Amygdala (tissue), 56 donors: ENCODE results near the gene TUBGCP6.

Source experiments
- DNase-seq, 56 donors: peaks; one replicate each; lab custom pipeline; 2025; lab: John Stamatoyannopoulos, UW

The TUBGCP6 gene

GRCh38 chr22:50201191-50202129 lies 43.4 kb downstream of the TUBGCP6 start:
- DNase-seq: peak in 2 of 56 donors; percentile 45 to 64

GRCh38 chr22:50200461-50201190 lies 44.2 kb downstream of the TUBGCP6 start, which contains the start of gene SELENOO:
Gene SELENOO (plus strand): TSS chr22:50201011. CDS start chr22:50201037, 26 bp downstream.
- DNase-seq: peak; percentile 28 to 97 (median 90)

GRCh38 chr22:50199829-50200460 lies 44.9 kb downstream of the TUBGCP6 start:
- no peak for DNase-seq

GRCh38 chr22:50199251-50199721 lies 45.5 kb downstream of the TUBGCP6 start:
- no peak for DNase-seq

- DNase-seq: no peak
Measured at GRCh38 chr22:50198624-50199017, 46.2 kb downstream of the TUBGCP6 start.

- no peak for DNase-seq
Measured at GRCh38 chr22:50197856-50198623, 46.8 kb downstream of the TUBGCP6 start.

GRCh38 chr22:50197000-50197800 lies 47.6 kb downstream of the TUBGCP6 start:
- no peak for DNase-seq

- no peak for DNase-seq
Measured at GRCh38 chr22:50196256-50196655, 48.6 kb downstream of the TUBGCP6 start.

GRCh38 chr22:50194037-50194805 lies 50.6 kb downstream of the TUBGCP6 start:
- DNase-seq: no peak

- no peak for DNase-seq
Measured at GRCh38 chr22:50193621-50194020, 51.2 kb downstream of the TUBGCP6 start.

- DNase-seq: no peak
Measured at GRCh38 chr22:50192436-50193204, 52.2 kb downstream of the TUBGCP6 start.

- peak in 3 of 56 donors; percentile 23 to 46 (median 32) for DNase-seq
Measured at GRCh38 chr22:50190941-50191741, 53.7 kb downstream of the TUBGCP6 start.

- peak in 9 of 56 donors; percentile 29 to 56 (median 38) for DNase-seq
Measured at GRCh38 chr22:50190182-50190940, 54.5 kb downstream of the TUBGCP6 start.

GRCh38 chr22:50189849-50190181 lies 55.0 kb downstream of the TUBGCP6 start:
- DNase-seq: no peak

- DNase-seq: no peak
Measured at GRCh38 chr22:50189184-50189848, 55.5 kb downstream of the TUBGCP6 start.

GRCh38 chr22:50188356-50188755 lies 56.5 kb downstream of the TUBGCP6 start:
- no peak for DNase-seq
